Esophagus squamous epithelium (tissue), 4 donors: ENCODE measurements around the gene SPSB4.

Experiments used
- POLR2A ChIP-seq, 4 donors: fragments of 450-650 bp; IDR thresholded peaks; one replicate each; pipeline ENCODE4 v1.6.1; 2017; ENCODE audit warnings: antibody characterized with exemption in 4 of 4, mild to moderate bottlenecking in 4 of 4, moderate library complexity in 3 of 4
- TF ChIP-seq, protein P1 (sequence below), 6 experiments: fragments of 450-650 bp in 4 of 6; fragments of 200-600 bp in 2 of 6; sonication (generic) in 2 of 6; IDR thresholded peaks; one replicate each; pipeline ENCODE4 v1.5.1; 2016 to 2019; ENCODE audit warnings: antibody characterized with exemption in 6 of 6, mild to moderate bottlenecking in 4 of 6, moderate library complexity in 4 of 6

DNA sequence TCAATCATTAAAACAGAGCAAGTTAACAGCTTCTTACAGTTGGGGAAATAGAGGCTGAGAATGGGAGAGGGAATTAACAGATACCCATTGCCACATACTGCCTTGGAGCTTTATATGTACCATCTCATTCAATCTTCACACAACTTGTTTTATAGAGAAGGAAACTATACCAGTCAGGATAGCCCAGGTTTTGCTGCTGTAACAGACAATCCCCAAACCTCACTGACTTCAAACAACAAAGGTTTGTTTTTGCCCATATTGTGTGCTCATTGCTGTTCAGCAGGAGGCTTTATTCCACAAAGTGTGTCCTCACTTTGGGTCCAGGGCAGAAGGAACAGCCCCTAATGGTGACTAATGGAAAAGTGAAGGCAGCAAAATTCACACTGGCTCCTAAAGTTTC lies 59.2 kb downstream of the SPSB4 start:
- TF ChIP-seq, protein P1, sequence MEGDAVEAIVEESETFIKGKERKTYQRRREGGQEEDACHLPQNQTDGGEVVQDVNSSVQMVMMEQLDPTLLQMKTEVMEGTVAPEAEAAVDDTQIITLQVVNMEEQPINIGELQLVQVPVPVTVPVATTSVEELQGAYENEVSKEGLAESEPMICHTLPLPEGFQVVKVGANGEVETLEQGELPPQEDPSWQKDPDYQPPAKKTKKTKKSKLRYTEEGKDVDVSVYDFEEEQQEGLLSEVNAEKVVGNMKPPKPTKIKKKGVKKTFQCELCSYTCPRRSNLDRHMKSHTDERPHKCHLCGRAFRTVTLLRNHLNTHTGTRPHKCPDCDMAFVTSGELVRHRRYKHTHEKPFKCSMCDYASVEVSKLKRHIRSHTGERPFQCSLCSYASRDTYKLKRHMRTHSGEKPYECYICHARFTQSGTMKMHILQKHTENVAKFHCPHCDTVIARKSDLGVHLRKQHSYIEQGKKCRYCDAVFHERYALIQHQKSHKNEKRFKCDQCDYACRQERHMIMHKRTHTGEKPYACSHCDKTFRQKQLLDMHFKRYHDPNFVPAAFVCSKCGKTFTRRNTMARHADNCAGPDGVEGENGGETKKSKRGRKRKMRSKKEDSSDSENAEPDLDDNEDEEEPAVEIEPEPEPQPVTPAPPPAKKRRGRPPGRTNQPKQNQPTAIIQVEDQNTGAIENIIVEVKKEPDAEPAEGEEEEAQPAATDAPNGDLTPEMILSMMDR (IDR thresholded peaks at IDR 0.05) = no peak
- no peak for TF ChIP-seq POLR2A (IDR thresholded peaks at IDR 0.05)
